Posterior vena cava (tissue), 2 donors: Measurements from ENCODE around the gene ABCC3. TPM values are rescaled to one million over a fixed set of nuclear protein-coding genes. Genes with fewer than 3 reads are reported as not detected.

Experiments
- total RNA-seq, 2 donors: library from RNA; stranded (reverse); fragmentation: NEBNext Ultra II Directional; extraction: Animal tissue kit (Norgen Biotek cat#: 25700); gene quantifications; one replicate each; pipeline ENCODE4 v1.2.1, GENCODE V29; 2021
- donor health status: DM: yes; HTN: yes; CAD: no.
- donor health status: DM: yes; HTN: yes; CAD: no.

The ABCC3 gene
- total RNA-seq, 2 donors from 2014 or later = 13.1 to 19.8 TPM

Other genes with a start within 250 kb of the ABCC3 start
- gene LRRC59, start 237.4 kb upstream of the ABCC3 start, total RNA-seq = 10 to 100 TPM; 66.1 to 93.6 TPM
- 10 to 100 TPM; 13.9 to 14.9 TPM for gene ACSF2, start 208.7 kb upstream of the ABCC3 start, total RNA-seq
- gene CHAD, start 166.0 kb upstream of the ABCC3 start, total RNA-seq = under 1 TPM in 1 of 2 donors, not detected in 1; 0.46 TPM
- gene RSAD1, start 156.0 kb upstream of the ABCC3 start, total RNA-seq = 10 to 100 TPM; 24.9 to 25.4 TPM
- gene MYCBPAP, start 126.4 kb upstream of the ABCC3 start, total RNA-seq = under 1 TPM; 0.29 to 0.69 TPM
- not detected for gene EPN3, start 102.1 kb upstream of the ABCC3 start, total RNA-seq
- gene SPATA20, start 87.7 kb upstream of the ABCC3 start, total RNA-seq = 10 to 100 TPM; 30.1 to 53.4 TPM
- 1 to 10 TPM; 1.1 to 4.4 TPM for gene CACNA1G, start 74.2 kb upstream of the ABCC3 start, total RNA-seq
- gene ANKRD40, start 73.0 kb downstream of the ABCC3 start, total RNA-seq = 10 to 100 TPM; 57.4 to 77.3 TPM
- 10 to 100 TPM; 82.0 to 92.5 TPM for gene LUC7L3, start 84.7 kb downstream of the ABCC3 start, total RNA-seq
- gene ANKRD40CL, start 132.6 kb downstream of the ABCC3 start, total RNA-seq = not detected
- gene WFIKKN2, start 200.7 kb downstream of the ABCC3 start, total RNA-seq = under 1 TPM; 0.33 to 0.42 TPM
- gene TOB1, start 231.5 kb downstream of the ABCC3 start, total RNA-seq = 10 to 100 TPM; 48.9 to 59.1 TPM